Measurements from ENCODE around the gene SP140L.
"Not testable (repeated sequence)": the region's sequence is repeated elsewhere in the genome, so short reads cannot be mapped to it uniquely, and the experiment has no call there.

Gene SP140L

DNA sequence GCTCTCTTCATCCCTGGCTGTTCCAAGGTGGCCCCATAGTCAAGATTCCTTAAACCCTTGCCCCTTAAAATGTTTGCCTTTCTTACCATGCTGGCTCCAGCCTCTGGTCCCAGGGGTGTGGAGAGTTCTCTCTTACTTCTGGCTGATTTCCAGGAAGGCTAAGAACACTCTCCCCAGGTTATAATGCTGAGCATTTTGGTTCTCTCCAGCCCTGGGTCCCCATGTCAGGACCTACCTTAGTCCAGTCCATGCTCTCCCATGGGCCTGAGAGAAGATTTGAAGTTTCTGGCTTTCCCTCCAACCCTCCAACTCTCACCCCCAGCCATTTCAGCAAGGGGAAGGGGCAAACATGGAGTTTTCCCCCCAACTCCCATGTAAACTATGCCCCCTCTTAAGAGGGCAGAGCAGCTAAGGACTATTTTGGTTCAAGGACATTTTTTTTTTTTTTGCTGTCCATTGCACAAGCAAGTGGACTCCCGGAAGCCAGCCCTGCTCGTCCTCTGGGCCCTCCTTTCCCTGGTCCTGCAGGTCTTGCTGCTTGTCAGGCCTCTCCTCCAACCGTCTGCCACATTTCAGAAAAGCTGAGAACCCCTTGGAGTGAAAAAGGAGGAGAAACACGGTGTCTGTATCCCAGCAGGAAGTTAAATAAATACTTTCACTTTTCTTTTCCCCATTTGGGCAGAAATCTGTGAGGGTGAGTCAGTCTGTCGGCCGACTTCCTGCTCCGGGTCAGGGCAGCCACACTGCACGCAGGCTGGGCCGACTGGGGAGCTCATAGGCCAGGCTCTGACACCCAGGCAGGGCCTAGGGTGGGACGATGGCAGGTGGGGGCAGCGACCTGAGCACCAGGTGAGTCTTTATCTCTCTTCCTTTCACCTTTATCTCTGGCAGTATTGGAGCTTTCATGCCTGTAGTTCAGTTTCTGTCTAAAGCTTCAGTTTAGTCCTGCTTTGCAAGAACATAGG, at the start of gene SP140L:
Gene SP140L (plus strand): TSS at position 741 of the 965 bp plus-strand sequence. CDS start 77 bp downstream, at position 818.
- peak; percentile 91 for DNase-seq

DNA sequence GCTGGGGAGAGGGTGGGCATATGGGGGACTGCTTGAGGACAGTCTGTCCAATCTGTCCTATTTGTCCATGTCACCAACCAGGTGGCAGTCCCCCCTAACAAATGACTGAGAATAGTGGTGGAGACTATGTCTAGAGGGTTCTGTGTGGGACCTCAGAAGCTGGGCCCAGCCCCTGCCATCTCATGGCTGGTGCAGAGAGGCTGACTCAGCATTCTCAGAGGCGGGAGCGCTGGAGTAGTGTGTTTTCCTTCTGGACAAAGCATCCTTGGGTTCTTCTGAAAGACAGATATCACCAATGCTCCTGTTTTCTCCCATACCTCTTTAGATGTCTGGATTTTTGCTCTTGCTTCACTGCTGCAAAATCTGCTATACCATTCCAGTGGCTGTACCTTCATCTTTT, 44.1 kb upstream of the SP140L start:
- DNase-seq, result no peak

DNA sequence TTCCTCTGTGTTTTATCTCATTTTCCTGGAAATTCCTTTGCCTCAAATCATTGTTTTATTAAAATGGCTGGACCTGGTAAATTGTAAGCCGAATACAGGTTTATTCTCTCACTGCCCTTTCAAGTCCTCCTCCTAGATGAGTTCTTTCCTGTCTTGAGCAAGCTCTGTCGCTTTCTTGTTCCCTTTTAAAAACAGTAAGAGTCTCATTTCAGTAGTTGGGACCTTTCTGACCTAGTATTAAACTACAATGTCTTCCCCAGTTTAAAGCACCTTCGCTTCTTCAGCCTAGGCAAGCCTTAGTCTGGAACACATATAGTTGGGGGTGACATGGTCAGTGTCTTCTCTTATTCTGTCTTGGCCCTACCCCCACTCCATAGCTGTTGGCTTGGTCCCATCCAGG, 40.9 kb upstream of the SP140L start:
- no peak for DNase-seq

DNA sequence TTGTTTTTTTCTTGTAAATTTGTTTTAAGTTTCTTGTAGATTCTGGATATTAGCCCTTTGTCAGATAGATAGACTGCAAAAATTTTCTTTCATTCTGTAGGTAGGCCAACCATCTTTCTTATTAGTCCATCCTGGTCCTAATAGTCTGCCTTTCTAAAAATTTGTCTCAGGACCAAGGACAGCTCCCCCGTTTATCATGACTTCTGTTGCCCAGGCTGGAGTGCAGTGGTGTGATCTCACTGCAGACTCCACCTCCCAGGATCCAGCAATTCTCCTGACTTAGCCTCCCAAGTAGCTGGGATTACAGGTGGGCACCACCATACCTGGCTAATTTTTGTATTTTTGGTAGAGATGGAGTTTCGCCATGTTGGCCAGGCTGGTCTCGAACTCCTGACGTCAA, 37.7 kb upstream of the SP140L start:
- not testable (repeated sequence) for DNase-seq

DNA sequence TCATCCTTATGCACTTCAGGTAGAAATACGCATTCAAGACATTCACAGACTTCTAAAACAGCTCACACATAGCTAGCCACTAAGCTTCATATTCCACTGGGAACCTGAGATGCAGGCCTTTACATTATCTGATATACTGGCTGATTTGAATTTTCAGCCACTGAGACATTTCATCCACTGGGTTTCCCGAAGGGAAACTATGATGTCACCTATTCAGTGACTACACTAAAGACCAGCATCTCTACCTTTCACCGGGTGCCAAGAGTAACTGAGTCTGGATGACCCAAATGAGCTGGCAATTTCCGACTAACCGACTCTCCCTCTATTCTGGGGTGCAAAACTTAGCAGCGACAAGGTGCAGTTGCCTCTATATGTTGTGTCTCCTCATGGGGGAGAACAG, 31.8 kb upstream of the SP140L start:
- no peak for DNase-seq

DNA sequence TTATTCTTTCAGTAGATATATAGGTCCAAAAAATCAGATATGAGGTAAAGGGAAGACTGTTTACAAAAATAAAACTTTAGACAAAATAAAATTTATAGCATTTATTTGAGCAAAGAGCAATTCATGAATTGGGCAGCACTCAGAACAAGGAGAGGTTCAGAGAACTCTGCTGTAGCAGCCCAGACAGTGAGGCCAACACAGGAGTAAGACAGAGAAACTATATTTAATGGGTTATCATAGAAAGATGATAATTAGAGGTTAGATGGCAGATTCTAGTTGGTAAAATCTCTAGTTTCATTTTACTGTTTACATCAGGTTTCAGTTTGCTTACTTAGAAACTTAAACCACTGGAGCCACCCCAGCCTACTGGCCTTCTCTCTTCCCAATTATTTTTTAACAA, 30.1 kb upstream of the SP140L start:
- no peak for DNase-seq

DNA sequence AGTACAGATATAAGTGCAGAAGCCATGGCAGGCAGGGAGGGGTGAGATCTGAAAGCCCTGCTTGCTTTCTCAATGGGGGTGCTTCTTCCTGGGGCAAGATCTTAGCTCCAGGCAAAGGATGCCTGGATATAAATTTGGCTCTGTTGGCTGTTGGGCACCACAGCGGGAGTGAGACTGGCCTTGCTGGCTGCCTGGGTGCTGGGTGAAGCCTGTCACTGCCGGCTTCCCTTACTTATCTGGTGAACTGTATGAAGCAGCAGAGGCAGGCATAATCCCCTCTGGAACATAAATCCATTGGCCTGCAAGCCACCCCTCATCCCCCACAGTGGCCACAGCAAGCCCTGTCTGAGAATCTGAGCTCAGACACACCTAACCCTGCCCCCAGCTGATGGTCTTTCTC, 27.4 kb upstream of the SP140L start:
- no peak for DNase-seq

DNA sequence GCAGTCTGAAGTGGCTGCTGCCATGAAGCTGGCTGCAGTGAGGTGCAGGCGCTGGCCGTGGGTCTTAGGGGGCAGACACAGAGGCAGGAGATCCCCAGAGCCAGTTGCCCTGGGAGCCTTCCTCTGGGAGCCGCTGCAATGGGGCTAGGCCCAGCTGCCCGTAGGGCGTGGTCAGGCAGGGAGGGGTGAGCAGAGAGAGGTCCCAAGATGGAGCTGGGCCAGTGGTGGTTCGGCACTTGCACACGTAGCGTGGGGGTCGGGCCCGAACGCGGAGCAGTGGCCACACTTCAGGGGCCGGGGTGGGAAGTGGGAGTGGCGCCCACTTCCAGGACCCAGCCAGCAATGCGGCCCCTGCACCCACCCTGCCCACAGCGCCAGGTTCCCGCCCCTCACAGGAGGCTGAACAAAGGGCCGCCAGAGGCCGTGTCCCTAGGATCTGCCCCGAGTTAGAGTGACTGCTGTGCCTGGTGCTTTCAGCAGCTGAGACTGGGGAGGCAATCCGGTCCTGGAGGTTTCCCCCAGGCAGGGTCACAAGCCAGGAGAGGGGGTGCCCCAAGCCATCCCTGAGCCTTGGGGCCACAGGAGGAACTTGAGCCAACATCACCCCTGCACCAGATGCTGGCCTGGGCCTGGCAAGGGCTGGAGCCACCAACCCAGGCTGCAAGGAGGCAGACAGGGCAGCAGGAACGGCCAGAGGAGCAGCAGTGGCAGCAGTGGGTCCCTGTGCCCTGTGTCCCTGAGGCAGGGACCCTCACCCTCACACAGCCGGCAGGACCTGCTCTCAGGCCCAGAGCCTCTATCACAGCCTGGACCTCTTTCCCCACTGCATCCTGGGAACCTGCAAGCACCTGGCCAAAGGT, 21.3 kb upstream of the SP140L start:
- DNase-seq, result no peak

DNA sequence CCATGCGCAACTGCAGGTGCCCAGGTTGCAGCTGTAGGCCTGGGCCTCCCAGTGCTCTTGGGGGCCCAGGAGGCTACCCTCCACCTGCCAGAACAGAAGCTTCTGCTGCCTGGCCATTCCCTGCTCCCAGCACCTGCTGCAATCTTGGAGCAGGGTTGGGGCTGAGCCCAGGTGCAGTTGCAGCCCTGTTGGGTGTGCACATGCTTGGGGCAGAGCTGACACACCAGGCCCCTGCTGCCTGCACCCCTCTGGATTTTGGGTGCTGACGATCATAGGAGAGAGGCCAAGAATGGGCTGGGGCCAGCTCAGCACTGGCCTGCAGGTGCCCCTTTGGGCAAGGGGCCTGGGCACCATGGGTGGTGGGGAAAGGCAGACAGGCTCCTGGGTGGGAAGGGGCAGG, 20.5 kb upstream of the SP140L start:
- no peak for DNase-seq

DNA sequence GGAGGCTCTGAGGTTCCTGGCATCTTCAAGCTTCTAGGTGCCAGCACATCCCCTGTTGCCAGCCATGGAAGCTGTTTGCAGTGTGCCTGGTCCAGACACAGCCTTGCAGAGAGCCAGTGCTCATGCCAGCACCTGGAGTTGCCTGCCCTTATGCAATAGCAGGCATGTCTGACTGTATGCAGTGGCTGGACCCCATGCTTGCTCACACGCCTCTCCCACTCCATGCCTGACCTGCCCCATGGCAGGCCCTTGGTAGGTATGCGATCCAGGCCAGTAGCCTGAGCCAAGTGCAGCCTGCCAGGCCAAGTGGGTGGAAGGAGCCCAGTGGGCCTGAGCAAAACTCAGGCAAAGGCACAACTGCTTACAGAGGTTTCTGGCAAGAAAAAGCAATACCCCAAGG, 19.5 kb upstream of the SP140L start:
- no peak for DNase-seq

DNA sequence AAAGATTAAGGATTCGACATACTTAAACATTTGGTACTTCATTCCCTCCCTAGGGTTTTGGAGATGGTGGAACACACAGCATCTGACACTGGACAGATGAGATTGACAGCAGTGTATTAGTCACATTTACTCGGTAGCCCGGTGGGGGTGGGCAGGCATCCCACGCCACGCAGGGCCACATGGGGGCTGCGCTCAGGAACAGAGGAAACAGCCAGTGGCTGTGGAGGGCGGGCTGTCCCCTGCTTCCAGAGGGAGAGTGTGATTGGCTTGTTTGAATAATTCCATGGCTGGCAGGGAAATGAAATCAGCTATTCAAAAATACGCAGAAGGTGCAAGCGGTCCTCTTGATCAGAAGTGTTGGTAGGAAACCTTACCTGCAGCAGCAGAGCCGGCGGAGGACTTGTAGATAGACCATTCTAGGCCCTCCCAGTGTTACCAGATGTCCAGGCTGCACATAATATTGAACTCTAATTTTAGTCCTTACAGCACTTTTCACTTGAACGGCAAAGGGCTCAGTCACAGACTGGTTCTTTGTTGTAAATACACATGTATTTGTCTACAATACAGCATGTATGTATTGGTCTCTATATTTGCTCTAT, 18.5 kb upstream of the SP140L start:
- DNase-seq, result no peak

DNA sequence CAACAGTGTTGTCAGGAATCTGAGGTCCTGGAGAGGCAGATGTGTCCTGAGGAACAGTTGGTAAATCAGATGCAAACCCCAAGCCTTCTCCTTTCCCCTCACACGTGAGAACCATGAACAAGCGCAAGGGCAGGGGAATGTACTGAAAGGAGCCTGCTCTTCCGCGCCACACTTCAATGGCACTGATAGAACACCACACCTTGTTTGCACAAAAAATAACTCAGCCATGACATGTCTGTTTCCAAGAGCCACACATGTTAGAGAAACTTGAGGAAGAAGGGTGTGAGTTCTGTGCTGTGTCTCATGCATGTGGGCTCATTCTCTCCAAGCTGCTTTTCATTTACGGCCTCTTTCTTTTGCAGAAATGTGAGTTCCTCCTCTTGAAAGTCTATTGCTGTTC, 16.2 kb upstream of the SP140L start:
- DNase-seq, result not testable (repeated sequence)

DNA sequence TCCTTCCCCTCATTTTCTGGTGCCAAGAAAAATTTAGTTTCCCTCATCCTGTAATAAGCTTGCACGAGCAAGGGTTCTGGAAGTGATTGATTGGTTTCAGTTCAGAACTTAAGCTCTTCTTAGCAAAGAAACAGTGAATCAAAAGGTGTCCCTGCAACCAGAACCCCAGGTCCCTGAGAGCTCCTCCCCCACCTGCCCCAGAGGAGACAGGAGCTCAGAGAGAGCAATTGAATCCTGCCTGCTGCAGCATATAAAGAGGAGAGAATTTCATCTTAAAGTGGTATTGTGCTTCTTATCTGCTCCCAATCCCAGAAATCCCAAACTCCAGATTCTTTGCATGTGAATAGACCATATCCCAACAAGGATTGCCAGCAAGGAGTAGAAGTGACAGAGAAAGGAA, 15.4 kb upstream of the SP140L start:
- DNase-seq, result not testable (repeated sequence)

DNA sequence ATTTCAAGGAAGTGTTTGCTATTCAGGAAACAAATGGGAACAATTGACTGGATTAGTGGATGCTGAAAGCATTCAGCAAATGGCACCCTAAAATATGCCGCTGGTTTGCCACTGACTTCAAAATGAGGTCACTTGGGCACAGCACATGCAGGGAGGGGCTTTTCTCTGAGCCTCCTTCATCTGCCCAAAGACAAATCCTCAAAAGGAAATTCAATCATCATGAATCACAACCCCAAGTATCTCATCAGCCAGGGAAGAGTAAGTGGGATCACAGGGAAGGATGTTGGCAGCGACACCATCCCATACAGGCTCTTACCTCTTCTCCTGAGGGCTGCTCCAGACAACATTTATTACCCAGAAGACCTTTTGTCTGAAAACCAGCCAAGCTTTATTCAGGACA, 14.4 kb upstream of the SP140L start:
- DNase-seq, result no peak

DNA sequence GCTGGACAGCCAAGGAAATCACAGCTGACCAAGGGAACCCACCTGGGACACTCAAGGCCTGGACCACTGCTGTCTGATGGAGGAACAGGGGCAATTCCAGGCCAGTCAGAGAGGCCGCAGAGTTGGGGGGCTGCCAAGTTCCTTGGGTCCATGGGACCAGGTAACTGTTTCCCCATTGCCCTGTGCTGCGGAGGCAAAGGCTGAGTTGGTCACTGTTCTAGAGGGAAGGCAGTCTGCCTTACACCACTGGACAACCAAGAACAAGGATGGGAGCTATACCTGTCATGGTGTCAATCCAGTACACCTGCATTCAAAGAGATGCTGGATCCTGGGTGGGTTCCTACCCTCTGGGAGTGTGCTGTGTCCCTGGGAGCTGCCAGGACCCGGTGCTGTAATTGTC, 9.6 kb upstream of the SP140L start:
- no peak for DNase-seq

DNA sequence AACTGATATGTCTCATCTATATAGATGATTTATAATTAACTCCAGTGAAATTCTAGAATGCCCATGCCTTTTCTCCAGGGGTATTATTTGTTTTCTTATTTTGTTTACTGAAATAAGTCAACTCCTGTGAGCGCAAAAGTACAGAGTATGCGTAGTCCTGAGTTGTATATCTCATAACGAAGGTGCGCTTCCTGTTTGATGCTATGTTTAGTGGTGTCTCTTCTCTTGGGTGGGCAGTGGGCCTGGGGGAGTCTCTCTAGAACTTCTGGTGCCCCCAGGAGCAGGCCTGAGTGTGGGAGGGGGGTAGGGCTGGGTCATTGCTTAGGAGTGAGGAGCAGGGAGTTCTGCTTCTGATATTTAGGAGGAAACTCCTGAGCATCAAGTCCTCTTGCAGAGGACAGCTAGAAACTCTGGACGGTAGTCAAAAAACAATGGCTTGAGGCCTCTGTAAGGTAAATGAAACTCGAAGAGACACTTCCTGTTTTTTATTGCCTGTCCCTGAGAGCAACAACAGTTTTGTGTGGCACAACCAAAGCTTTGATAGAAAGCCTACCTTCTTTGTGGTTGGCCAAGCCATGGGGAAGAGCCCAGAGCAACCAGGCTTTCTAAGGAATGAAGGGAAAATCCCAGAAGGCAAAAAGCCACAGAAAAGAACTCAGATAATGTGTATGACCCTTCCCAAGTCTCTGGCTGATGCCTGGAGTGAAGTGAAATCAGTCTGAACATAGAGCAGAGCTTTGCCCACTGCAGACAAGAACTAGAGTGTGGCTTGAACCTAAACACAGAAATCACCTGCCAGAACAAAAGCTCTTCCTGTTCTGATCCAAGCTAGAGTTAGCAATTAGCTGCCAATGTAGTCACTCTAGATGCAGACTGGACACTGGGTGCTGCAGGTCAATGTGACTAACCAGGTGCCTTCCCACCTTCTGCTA, 8.5 kb upstream of the SP140L start:
- peak; percentile 30 for DNase-seq

DNA sequence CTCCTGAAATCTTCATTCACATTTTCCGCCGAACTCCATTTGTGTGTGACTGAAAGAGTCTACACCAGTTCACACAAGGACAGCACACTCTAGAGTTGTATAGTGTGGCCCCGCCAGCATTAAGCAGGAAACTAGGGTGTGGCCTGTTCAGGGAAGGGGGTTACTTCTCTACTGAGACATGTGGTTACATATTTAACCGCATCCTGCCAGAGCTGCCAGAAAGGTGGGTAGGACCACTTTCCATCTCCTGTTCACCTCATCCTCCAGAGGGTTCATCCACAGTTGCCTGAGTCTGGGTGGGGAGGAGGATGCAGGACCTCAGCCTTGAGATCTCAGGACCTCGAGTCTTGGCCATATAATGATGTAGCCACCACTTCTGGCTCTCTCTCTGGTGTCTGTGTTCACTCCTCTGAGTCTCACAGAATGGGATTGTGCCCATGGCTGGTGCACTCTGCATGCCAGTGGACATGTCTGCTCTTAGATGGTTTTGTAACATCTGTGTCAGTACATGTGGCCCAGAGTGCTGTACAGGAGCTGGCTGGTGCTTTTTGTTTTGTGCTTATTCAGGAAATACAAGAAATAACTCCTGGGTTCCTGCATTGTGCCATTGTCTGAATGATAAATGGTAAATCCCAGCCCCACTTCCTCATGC, 7.7 kb upstream of the SP140L start:
- DNase-seq, result peak; percentile 91

DNA sequence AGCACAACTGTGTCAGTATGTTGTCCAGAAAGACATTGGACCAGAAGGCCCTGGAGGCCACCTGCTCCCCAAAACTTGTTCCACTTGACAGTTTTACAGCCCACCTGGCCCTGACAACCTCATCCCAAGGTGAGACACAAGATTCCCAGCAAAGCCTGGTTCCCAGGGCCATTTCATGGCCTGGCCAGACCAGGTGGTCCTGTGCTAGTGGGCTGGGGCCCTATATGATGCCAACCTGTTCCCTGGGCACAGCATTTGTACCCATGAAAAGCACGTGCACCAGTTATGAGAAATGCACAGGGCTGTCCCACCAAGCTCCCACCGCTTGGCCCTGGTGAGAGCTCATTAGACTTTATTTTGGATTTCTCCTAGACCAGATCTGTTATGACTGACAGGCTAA, 6.0 kb upstream of the SP140L start:
- DNase-seq, result no peak

DNA sequence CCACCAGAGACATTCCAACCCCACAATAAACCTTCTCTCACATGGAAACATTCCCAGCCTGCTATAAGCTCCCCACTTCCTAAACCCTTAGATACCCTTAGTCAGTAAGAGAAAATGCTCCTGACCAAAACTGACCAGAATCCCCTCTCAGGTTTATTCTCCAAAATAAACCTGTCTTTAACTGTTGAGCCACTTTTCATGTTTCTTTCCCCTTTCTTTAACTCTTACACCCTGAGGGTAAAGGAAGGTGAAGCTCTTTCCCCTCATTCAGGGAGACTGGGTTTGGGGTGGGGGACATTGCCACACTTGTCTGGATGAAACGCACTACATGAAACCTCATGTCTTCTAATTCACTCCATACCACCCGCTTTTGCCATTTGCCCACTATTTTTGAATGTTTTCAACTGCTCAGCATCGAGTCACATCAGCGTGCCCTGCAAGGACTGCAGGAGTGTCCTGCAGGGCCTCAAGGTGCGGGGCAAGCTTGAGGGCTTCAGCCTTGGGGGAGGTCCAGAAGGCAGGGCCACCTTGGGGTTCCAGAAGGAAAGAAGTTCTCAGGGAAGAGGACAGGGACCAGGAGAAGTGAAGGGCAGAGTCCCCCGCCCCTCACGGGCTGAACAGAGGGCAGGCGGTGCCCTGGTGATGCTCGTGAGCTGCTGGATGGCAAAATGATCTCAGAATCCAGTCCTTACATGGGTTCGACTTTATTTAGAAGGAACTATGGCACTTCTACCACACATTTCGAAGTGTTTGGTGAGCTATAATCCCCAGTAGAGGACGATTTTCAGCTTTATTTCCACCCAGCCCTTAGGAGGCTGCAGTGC, 4.2 kb upstream of the SP140L start:
- DNase-seq, result no peak

DNA sequence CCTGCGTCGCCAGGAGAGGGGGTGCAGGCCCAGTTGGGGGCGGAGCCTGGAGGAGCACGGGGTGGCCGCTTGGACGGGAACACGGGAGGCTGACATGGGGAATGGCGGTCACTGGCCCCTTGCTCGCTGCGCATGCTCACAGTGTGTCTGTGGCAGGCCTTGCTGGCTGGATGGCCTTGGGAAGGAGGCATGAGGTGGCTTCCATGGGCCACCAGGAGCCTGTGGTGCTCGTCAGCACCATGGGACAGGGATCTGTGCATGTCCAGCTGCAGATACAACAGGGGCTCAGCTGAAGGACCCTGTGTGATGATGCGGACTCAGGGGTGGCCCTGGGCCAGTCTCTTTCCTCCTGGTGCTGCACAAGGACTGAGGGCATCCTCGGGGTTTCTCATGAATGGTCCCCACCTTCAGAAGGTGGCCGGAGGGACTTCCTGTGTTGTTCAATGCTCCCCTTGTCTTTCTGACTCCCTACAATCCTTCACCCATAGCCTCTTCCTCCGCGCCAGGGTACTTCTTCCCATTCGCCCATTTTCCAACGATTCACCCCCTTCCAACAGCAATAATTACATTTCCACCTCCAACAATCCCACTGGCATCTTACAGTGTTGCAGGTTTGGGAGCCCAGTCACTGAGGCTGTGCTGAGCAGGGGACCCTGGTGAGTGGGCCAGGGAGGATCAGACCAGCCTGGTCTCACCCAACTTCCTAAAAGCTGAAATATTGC, 3.4 kb upstream of the SP140L start:
- no peak for DNase-seq
